GM10847 (cell line): ENCODE measurements around the gene ZNF319.

Source experiments
- POLR2A ChIP-seq: IDR thresholded peaks from 2 replicates; pipeline ENCODE4 v1.6.1; 2011; ENCODE audit not compliant: insufficient read length; ENCODE audit errors: extremely low read depth

The ZNF319 gene

GRCh38 chr16:57999971-58000705 lies at the start of gene ZNF319:
TSS of gene ZNF319 (minus strand) at chr16:58000672. CDS start at chr16:57998265, 2,407 bp downstream.
- no peak for TF ChIP-seq POLR2A

DNA sequence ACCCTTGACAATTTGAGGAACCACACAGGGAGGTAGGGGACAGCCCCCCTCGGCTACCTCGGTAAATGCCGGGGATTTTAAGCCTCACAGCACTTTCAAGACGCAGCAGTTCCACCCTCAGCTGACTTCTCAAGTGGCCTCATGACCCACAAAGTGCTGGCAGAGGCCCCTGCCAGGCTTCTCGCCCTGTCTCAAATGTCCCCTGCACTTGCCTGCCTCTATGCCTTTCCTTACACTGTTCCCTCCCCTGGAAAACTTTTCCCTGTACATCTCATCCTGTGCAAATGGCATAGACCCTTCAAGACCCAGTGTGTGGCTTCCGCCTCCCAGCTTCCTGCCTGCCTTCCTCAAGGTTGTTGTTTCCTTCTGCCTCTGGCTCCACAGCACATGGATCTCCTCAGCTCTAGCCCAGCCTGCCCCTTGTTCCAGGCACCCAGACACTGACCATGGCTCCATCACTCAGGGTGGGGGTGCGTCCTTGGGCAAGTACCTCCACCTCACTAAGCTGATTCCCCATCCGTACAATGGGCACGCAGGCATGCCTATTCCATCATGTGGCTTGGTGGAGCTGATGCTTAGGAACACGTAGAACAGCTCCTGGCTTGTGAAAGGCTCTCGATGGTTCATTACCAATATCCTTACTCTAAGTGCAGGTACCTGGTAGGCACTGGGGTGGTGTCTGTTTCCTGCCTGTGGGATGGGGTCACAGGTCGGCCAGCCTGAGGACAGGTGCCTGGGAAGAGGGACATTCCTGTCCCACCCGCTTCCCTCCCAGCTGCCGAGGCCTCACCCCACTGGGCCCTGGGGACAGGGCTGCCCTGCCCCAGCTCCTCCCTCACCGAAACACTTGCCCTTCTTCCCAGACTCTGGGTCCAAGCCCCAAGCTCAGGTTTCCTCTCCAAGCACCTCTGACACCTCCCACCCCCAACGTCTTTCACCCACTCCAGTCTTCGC lies 49.0 kb upstream of the ZNF319 start:
- no peak for TF ChIP-seq POLR2A

DNA sequence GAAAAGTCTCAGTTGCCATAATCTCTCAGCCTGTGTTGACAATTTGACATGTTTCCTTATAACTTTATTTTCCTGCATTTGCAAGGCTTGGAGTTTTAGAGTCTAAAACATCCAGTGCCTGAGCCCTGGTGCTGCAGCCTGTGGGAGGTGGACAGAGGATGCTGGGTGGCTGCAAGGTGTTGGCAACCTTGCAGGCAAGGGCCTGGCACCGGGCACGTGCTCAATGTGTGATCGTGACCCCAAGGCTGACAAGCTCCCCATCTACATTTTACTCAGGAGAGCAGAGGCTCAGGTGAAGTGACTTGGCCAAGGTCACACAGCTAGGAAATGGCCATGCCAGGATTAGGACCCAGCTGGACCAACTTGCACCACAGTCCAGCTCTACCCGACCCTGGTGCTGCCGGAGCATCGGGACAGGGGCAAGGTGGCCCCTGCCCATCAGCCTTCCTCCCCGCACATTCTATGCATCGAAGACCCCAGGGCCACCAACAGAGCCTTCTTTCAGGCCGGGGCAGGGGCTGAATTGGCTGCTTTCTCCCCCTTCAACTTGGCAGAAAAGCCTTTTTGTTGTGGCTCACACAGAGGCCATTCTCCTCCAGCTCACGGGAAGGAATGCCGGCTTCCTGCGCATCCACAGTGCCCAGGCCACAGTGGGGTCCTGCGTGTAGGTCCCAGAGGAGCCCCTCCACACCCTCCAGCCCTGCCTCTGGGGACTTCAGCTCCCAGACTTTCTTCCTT lies 48.2 kb upstream of the ZNF319 start:
- TF ChIP-seq POLR2A, result no peak

- no peak for TF ChIP-seq POLR2A
Observed at GRCh38 chr16:58047557-58048348, 47.3 kb upstream of the ZNF319 start.

- TF ChIP-seq POLR2A, result no peak
Observed at GRCh38 chr16:58046936-58047335, 46.5 kb upstream of the ZNF319 start.

DNA sequence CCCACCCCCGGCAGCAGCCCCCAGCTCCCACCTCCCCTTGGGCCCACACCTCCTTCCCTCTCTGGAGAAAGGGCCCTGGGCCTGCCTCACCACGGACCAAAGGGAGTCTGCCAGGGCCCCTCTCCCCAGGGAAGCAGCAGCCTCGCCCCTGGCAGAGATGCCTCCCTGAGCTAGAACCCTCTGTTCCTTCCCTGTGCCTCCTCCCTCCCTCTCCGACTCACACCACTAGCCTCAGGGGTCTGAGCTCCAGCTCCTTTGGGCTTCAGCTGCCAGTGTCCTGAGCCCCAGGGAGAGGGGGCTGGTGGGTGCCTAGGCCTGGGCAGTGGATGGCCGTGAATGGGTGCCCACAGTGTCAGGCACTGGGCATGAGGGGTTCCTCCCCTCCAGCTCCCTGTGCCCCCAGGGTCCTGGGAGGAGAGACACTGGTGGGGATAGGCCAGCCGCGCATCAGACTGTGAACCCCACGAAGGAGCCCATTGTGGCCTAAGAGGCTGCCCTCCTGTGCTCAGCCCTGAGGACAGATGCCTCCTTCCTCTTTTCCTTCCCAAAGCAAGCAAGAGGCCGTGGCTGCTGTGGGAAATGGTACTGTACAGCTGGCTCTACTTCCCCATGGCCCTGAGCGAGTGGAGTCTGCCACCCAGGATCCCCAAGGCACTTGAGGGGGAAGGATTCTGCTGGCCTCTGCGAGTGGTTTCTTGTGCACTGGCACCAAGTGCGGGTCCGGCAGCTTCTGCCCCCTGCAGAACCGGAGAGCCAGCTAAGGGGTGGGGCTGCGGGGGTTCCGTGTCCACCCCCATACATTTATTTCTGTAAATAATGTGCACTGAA lies 45.8 kb upstream of the ZNF319 start:
- no peak for TF ChIP-seq POLR2A

DNA sequence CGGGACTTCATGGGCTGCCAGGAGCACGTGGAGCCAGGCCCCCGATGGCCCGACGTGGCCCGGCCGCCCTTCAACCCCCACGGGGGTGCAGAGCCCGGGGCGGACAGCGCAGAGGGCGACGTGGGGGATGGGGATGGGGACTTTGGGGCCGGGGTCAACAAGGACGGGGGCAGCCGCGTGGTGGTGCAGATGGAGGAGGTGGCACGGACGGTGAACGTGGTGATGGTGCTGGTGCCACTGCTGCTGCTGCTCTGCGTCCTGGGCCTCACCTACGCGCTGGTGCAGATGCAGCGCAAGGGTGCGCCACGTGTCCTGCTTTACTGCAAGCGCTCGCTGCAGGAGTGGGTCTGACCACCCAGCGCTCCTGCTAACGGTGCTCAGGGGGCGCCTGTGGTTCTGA lies 44.6 kb upstream of the ZNF319 start:
- TF ChIP-seq POLR2A, result no peak

DNA sequence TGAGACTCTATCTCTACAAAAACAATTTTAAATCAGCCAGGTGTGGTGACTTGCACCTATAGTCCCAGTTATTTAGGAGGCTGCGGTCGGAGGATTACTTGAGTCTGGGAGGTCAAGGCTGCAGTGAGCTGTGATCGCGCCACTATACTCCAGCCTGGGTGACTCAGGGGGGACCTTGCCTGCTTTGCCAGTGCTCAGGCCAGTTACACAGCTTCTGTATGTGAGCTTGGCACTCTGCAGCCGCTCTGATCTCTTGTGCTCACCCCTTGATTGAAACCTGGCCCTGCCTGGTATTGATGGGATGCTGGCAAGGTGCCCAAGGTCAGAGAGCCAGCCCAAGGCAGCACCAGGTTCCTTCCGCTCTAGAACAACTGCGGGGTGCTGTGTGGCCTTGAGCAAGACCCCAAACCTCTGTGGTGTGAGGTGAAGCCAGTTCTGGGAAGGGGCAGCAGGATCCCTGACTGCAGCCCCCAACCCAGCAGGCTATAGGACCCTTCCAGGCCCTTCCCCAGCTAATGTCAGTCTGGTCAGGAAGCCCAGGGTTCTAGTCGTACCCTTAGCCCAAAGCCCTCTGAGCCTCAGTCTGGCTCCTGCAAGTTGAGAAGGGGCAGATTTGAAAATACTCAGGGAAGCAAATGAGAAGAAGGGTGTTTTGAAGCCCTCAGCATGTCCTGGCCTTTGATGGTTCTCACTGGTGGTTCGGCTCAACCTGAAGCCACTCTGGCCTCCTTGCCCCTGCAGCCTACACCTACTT lies 44.0 kb upstream of the ZNF319 start:
- no peak for TF ChIP-seq POLR2A

GRCh38 chr16:58043571-58044155 lies 43.2 kb upstream of the ZNF319 start:
- no peak for TF ChIP-seq POLR2A

DNA sequence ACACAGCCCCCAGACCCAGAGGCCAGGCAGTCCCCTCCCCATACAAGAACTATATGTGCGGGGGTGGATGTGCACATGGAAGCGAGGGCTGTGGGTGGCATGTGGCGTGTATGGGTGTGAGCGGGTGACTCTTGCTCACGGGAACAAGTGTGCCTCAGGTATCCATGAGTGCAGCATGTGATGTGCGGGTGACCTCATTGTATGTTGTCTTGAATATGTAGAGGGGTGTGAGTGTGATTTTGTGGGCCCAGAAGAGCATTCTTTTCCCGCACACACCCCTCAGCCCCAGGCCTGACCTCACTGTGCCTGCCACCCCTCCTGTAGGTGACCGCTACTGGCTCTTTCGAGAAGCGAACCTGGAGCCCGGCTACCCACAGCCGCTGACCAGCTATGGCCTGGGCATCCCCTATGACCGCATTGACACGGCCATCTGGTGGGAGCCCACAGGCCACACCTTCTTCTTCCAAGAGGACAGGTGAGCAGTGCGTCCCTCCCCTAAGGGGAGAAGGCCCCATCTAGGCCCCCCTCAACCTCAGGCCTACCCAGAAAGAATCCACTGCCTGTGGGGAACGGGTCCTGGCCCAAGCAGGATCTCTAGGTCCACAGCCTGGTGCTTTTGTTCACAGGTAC lies 42.5 kb upstream of the ZNF319 start:
- TF ChIP-seq POLR2A, result no peak

GRCh38 chr16:58042001-58042885 lies 41.8 kb upstream of the ZNF319 start:
- TF ChIP-seq POLR2A, result no peak

DNA sequence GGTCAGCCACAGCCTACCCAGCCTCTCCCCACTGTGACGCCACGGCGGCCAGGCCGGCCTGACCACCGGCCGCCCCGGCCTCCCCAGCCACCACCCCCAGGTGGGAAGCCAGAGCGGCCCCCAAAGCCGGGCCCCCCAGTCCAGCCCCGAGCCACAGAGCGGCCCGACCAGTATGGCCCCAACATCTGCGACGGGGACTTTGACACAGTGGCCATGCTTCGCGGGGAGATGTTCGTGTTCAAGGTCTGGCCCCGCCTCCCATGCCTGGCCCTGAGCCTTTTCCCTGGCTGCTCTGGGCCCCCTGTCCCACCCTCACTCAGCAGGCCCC lies 41.1 kb upstream of the ZNF319 start:
- TF ChIP-seq POLR2A, result no peak
